Measurements from ENCODE around the gene GABPB2. TPM values are rescaled to one million over a fixed set of nuclear protein-coding genes. Genes with fewer than 3 reads are reported as not detected.

GABPB2 gene
- polyA plus RNA-seq, 3 donors = 2.2 to 14.0 (median 2.2) TPM

GRCh38 chr1:151069103-151069486, 1.5 kb upstream of the GABPB2 start:
- Histone ChIP-seq H2AFZ (ENCODE audit: insufficient read depth, low read depth, low read length, poor library complexity, severe bottlenecking) (no peak overlapping the region), H3K4me1 (ENCODE audit: control insufficient read depth in 1 of 2, insufficient read depth in 2 of 2, low read length in 2 of 2) (peaks cover 15 to 23% of the 10 kb centered on the region in 2 donors), H3K36me3 (replicated peaks in 1 of 2; ENCODE audit: control insufficient read depth in 1 of 2, insufficient read depth in 2 of 2, low read length in 2 of 2) (no peaks in the 10 kb centered on the region), H3K9ac (ENCODE audit: insufficient read depth, low read length, poor library complexity, severe bottlenecking) (no peak overlapping the region), H3K79me2 (ENCODE audit: insufficient read depth, low read length) (peaks cover 19% of the 10 kb centered on the region), H3K27me3 (ENCODE audit: control insufficient read depth in 2 of 2, insufficient read depth in 2 of 2, low read length in 2 of 2) (no peaks in the 10 kb centered on the region), H4K20me1 (ENCODE audit: insufficient read depth, low read length) (no peaks in the 10 kb centered on the region), H3K4me2 (replicated peaks; ENCODE audit: extremely low read depth, low read length, poor library complexity, severe bottlenecking) (no peak overlapping the region), H3K4me3 (replicated peaks in 1 of 3; ENCODE audit: low read depth in 2 of 3, low read length in 3 of 3) (no peak overlapping the region), H3K9me3 (replicated peaks in 1 of 2; ENCODE audit: control insufficient read depth in 1 of 2, insufficient read depth in 1 of 2, low read length in 2 of 2) (no peaks in the 10 kb centered on the region), H3K27ac (ENCODE audit: low read depth in 1 of 2, low read length in 2 of 2) (no peak overlapping the region)
- no peak overlapping the region for H3K27ac Mint-ChIP-seq
- H3K4me3 Mint-ChIP-seq = no peak overlapping the region
- intact Hi-C loops (cut with micrococcal nuclease) = no loop called here
- TF ChIP-seq CTCF (IDR thresholded peaks at IDR 0.05) = no peak
- WGBS (ENCODE audit: insufficient coverage) = 100% methylated on average over 1 of the region's 5 CpGs
- H3K27me3 Mint-ChIP-seq (ENCODE audit: low read depth in 3 of 3) = no peaks in the 10 kb centered on the region
- no peak for DNase-seq
- H3K36me3 Mint-ChIP-seq = peaks cover 4 to 14% of the 10 kb centered on the region in 2 donors
- no peaks in the 10 kb centered on the region for H3K9me3 Mint-ChIP-seq
- H3K4me1 Mint-ChIP-seq = peaks cover 8% of the 10 kb centered on the region

- Histone ChIP-seq H3K9me3 (replicated peaks in 1 of 2; ENCODE audit: control insufficient read depth in 1 of 2, insufficient read depth in 1 of 2, low read length in 2 of 2) (no peaks in the 10 kb centered on the region), H3K4me3 (replicated peaks in 1 of 3; ENCODE audit: low read depth in 2 of 3, low read length in 3 of 3) (no peak overlapping the region), H3K9ac (ENCODE audit: insufficient read depth, low read length, poor library complexity, severe bottlenecking) (no peak overlapping the region), H3K4me2 (replicated peaks; ENCODE audit: extremely low read depth, low read length, poor library complexity, severe bottlenecking) (no peak overlapping the region), H3K27me3 (ENCODE audit: control insufficient read depth in 2 of 2, insufficient read depth in 2 of 2, low read length in 2 of 2) (no peaks in the 10 kb centered on the region), H3K79me2 (ENCODE audit: insufficient read depth, low read length) (peaks cover 19% of the 10 kb centered on the region), H3K4me1 (ENCODE audit: control insufficient read depth in 1 of 2, insufficient read depth in 2 of 2, low read length in 2 of 2) (peaks cover 15 to 23% of the 10 kb centered on the region in 2 donors), H4K20me1 (ENCODE audit: insufficient read depth, low read length) (no peaks in the 10 kb centered on the region), H2AFZ (ENCODE audit: insufficient read depth, low read depth, low read length, poor library complexity, severe bottlenecking) (peak overlapping the region; percentile 99), H3K27ac (ENCODE audit: low read depth in 1 of 2, low read length in 2 of 2) (no peak overlapping the region), H3K36me3 (replicated peaks in 1 of 2; ENCODE audit: control insufficient read depth in 1 of 2, insufficient read depth in 2 of 2, low read length in 2 of 2) (no peaks in the 10 kb centered on the region)
- intact Hi-C loops (cut with micrococcal nuclease) = no loop called here
- no peaks in the 10 kb centered on the region for H3K27me3 Mint-ChIP-seq (ENCODE audit: low read depth in 3 of 3)
- H3K27ac Mint-ChIP-seq = peak overlapping the region in 1 of 7 donors; percentile 99
- peaks cover 10 to 32% of the 10 kb centered on the region in 2 donors for H3K36me3 Mint-ChIP-seq
- no peak for DNase-seq
- H3K4me1 Mint-ChIP-seq = peaks cover 8% of the 10 kb centered on the region
- 87% methylated on average over 12 of the region's 13 CpGs for WGBS (ENCODE audit: insufficient coverage)
- H3K9me3 Mint-ChIP-seq = no peaks in the 10 kb centered on the region
- no peak for TF ChIP-seq CTCF (IDR thresholded peaks at IDR 0.05)
- H3K4me3 Mint-ChIP-seq = no peak overlapping the region
Measured at GRCh38 chr1:151072224-151072623, 1.7 kb downstream of the GABPB2 start.

Data from CD14-positive monocyte (primary cell).